Measurements from ENCODE around the gene PIK3C2G. TPM values are rescaled to one million over a fixed set of nuclear protein-coding genes. Genes with fewer than 3 reads are reported as not detected.
A peak's percentile ranks its signal among the peaks of the same experiment; 100 is the strongest.

The PIK3C2G gene
- total and polyA plus RNA-seq, 2 of the 13 experiments (the other 11 are each of a cell fraction or from before 2014, with no cell fraction given): not detected

DNA sequence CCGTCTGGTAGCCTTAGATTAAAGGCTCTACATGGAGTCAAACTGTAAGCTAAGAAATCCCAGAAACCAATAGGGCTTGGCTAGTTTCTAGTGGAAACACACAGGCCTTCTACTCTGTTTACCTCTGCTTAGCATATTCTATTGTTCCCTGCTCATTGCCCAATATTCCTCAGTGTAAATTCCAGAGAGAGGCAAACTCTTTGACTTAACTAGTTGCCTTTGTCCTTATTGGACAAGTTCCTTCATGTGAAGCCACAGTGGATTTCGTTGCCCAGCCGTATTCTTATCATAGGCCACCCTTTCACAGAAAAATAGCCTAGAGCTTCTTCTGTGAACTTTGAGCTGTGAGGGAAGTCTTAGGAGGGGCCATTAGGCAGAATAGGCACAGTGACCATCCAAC, 290.4 kb downstream of the PIK3C2G start:
- Histone ChIP-seq H3K36me3 (replicated peaks in 1 of 2; ENCODE audit: control insufficient read depth in 1 of 2, insufficient read depth in 2 of 2, low read length in 2 of 2) (no peaks in the 10 kb centered on the region), H3K4me1 (ENCODE audit: insufficient read depth, low read length) (no peaks in the 10 kb centered on the region), H4K20me1 (ENCODE audit: insufficient read depth, low read length) (no peaks in the 10 kb centered on the region), H3K79me2 (ENCODE audit: insufficient read depth, low read length) (no peaks in the 10 kb centered on the region), H3K27me3 (ENCODE audit: control insufficient read depth in 1 of 2, insufficient read depth in 2 of 2, low read length in 2 of 2) (no peaks in the 10 kb centered on the region), H3K4me3 (replicated peaks in 1 of 3; ENCODE audit: insufficient read depth in 1 of 3, low read depth in 2 of 3, low read length in 3 of 3) (no peak overlapping the region), H3K4me2 (ENCODE audit: low read depth, low read length) (no peak overlapping the region), H3K9me3 (ENCODE audit: low read length) (no peaks in the 10 kb centered on the region), H3K27ac (ENCODE audit: extremely low read length, insufficient read depth, low read length) (no peak overlapping the region), H3K9ac (ENCODE audit: insufficient read depth, low read depth, low read length) (no peak overlapping the region), H2AFZ (ENCODE audit: low read length) (no peak overlapping the region)
- intact Hi-C loops (cut with micrococcal nuclease; ENCODE audit: unreplicated experiment): no loop called here
- POLR2A ChIA-PET: no interaction called here
- TF ChIP-seq BHLHE40 (IDR thresholded peaks at IDR 0.05; ENCODE audit: low read length): no peak
- in situ Hi-C loops (cut with HindIII; ENCODE audit: extremely low pct_ligation_motif_present, low pct_unique_long_range_greater_than_20kb): no loop called here
- WGBS (ENCODE audit: low lambda C conversion rate): 23% methylated on average over 3 of the region's 3 CpGs
- DNase-seq (ENCODE audit: low spot score) (no peak), FAIRE-seq (no peak), ATAC-seq (no peak)
- CTCF ChIA-PET (ENCODE audit: low intra/inter-chr PET ratio, low total read pairs): no interaction called here
- no TSS peak for BruUV-seq (replicated peaks)

DNA sequence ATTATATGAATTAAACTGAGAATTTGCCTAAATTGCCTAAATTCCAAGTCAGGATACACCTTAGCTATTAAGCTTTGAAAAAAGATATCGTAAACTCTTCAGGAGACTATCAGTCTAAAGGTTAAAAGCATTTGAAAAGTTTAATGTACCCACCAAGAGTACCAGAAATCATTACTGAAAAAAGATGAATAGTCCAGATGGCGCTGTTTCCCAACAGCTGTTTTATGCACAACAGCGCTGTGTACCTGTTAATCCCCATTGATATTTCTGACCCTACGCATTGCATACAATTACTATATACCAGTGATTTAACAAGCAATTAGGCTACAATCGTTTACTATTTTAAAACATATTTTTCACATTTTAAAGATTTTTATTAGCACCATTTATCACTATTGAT, 291.5 kb downstream of the PIK3C2G start:
- Histone ChIP-seq H3K4me1 (ENCODE audit: insufficient read depth, low read length) (no peaks in the 10 kb centered on the region), H3K9me3 (ENCODE audit: low read length) (no peaks in the 10 kb centered on the region), H3K27ac (ENCODE audit: extremely low read length, insufficient read depth, low read length) (no peak overlapping the region), H4K20me1 (ENCODE audit: insufficient read depth, low read length) (no peaks in the 10 kb centered on the region), H3K36me3 (replicated peaks in 1 of 2; ENCODE audit: control insufficient read depth in 1 of 2, insufficient read depth in 2 of 2, low read length in 2 of 2) (no peaks in the 10 kb centered on the region), H3K9ac (ENCODE audit: insufficient read depth, low read depth, low read length) (no peak overlapping the region), H3K79me2 (ENCODE audit: insufficient read depth, low read length) (no peaks in the 10 kb centered on the region), H3K4me2 (ENCODE audit: low read depth, low read length) (no peak overlapping the region), H2AFZ (ENCODE audit: low read length) (no peak overlapping the region), H3K4me3 (replicated peaks in 1 of 3; ENCODE audit: insufficient read depth in 1 of 3, low read depth in 2 of 3, low read length in 3 of 3) (no peak overlapping the region), H3K27me3 (ENCODE audit: control insufficient read depth in 1 of 2, insufficient read depth in 2 of 2, low read length in 2 of 2) (no peaks in the 10 kb centered on the region)
- peak; percentile 21; the same call in 1 of the 2 replicates for TF ChIP-seq STAG1 (CRISPR knock-in tag; IDR thresholded peaks at IDR 0.05)
- TF ChIP-seq, protein P1, sequence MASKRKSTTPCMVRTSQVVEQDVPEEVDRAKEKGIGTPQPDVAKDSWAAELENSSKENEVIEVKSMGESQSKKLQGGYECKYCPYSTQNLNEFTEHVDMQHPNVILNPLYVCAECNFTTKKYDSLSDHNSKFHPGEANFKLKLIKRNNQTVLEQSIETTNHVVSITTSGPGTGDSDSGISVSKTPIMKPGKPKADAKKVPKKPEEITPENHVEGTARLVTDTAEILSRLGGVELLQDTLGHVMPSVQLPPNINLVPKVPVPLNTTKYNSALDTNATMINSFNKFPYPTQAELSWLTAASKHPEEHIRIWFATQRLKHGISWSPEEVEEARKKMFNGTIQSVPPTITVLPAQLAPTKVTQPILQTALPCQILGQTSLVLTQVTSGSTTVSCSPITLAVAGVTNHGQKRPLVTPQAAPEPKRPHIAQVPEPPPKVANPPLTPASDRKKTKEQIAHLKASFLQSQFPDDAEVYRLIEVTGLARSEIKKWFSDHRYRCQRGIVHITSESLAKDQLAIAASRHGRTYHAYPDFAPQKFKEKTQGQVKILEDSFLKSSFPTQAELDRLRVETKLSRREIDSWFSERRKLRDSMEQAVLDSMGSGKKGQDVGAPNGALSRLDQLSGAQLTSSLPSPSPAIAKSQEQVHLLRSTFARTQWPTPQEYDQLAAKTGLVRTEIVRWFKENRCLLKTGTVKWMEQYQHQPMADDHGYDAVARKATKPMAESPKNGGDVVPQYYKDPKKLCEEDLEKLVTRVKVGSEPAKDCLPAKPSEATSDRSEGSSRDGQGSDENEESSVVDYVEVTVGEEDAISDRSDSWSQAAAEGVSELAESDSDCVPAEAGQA (IDR thresholded peaks at IDR 0.05; ENCODE audit: low read depth): no peak
- TF ChIP-seq, protein P1 (CRISPR knock-in tag; IDR thresholded peaks at IDR 0.05; ENCODE audit: borderline replicate concordance): no peak
- no TSS peak for BruUV-seq (replicated peaks)
- ATAC-seq (no peak), DNase-seq (ENCODE audit: low spot score) (no peak), FAIRE-seq (no peak)
- ChIA-PET CTCF (ENCODE audit: low intra/inter-chr PET ratio, low total read pairs) (no interaction called here), POLR2A (no interaction called here)
- 56% methylated on average over 5 of the region's 5 CpGs for whole genome bisulfite sequencing (ENCODE audit: low lambda C conversion rate)
- intact Hi-C loops (cut with micrococcal nuclease; ENCODE audit: unreplicated experiment) (no loop called here), in situ Hi-C loops (cut with HindIII; ENCODE audit: extremely low pct_ligation_motif_present, low pct_unique_long_range_greater_than_20kb) (no loop called here)
